G401.6 (cell line): ENCODE measurements around the gene PPP1R3E.

Source experiments
- FAIRE-seq: peaks from 2 replicates; lab custom pipeline; 2012; peaks lifted over from hg19 to GRCh38; lab: Jason Lieb, UNC

Gene PPP1R3E

GRCh38 chr14:23248601-23249000, 54.1 kb downstream of the PPP1R3E start:
- FAIRE-seq: no peak
